GM19395 (cell line): ENCODE results near the gene GLI3.
A peak's percentile ranks its signal among the peaks of the same experiment; 100 is the strongest.

Experiments used
- ATAC-seq: cut with Tn5 transposase; IDR thresholded peaks from one replicate; pipeline ENCODE4 v1.9.1; 2021; ENCODE audit warnings: mild to moderate bottlenecking, moderate library complexity; ENCODE audit not compliant: unreplicated experiment

The GLI3 gene

DNA sequence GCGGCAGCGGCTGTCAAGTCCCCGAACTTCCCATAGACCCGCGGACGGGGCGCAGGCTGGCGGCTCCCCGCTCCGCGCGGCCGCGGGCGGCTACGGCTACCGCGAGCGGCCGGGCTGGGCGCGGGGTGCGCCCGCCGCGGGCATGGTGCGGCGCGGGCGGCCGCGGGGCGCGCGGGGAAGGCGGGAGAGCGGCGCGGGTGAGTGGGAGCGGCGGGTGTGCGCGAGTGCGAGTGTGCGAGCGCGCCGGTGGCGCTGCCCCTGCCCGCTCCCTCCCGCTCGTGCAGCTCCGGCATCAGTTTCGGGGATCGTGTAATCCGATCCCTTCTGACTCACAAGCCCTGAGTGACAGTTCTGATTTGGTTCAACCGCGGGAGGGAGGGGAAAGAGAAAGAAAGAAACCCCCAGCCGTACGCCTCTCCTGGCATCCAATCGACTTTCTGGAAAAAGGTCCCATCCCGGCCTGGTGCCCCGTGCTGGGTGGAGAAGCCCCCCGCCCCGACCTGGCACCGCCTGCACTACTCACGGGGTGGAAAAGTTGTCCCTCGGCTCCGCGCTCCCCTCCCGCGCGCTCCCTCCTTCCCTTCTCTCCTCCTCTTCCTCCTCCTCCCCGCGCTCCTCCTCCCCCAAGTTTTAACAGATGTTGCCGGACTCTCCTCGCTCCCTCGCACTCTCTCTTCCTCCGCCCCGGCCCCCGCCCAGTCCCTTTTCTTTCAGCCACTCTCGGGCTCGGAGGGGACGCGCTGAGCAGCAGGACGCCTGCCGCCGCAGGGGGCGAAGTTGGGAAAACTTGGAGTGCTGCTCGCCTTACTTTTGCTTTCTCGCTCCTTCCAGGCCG is at the start of gene GLI3:
Gene GLI3 (minus strand): TSS at position 234 of the 835 bp plus-strand sequence. CDS start 13,956 bp downstream, outside the sequence.
- peak; percentile 79 for ATAC-seq

DNA sequence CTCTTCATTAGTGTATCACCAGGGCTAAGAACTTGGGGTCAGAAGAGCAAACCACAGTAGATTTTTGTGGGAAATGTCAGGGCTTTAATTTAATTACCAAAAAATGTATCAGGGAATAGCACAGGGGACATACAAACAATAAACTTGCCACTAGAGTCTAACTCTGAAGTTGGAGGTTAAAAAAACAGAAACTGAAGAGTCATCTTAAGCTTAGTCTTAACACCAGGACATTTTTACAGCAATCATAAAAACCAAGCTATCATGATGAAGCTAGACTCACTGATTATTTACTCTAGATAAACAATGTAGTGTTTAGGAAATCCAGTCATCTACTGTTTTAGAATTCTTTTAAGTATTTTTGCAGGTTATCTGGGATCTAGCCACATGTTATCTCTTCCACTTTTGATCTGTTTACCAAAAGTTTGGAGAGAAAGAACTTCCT is 48.4 kb upstream of the GLI3 start:
- ATAC-seq, result no peak

DNA sequence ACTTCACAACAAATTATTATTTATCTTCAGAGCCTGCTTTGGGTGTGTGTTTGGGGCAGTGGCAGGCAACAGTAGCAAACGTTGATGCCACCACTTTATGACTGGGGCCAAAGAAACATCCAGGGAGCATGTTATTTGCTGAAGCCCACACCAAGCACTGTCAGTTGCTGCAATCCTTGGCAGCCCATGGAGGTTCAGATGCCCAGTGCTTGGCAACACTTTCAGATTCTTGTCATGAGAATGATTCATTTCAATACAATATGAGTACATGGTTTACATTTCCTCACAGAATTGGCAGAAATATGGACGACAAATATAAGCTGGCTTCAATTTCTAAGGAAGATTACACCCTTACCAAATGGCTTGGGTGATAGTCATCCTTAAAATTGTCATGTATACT is 46.5 kb upstream of the GLI3 start:
- no peak for ATAC-seq

DNA sequence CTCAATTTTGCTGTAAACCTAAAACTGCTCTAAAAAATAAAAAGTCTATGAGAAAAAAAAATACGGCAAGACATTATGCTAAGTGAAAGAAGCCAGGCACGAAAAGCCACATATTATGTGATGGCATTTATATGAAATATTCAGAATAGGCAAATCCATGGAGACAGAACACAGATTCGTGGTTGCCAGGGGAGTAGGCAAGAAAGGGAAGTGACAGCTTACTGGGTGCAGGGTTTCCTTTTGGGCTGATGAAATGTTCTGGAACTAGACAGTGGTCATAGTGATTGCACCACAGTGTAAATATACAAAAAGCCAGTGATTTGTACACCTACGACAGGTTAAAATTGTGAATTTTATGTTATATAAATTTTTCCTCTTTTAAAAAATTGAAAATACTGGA is 41.3 kb upstream of the GLI3 start:
- no peak for ATAC-seq

DNA sequence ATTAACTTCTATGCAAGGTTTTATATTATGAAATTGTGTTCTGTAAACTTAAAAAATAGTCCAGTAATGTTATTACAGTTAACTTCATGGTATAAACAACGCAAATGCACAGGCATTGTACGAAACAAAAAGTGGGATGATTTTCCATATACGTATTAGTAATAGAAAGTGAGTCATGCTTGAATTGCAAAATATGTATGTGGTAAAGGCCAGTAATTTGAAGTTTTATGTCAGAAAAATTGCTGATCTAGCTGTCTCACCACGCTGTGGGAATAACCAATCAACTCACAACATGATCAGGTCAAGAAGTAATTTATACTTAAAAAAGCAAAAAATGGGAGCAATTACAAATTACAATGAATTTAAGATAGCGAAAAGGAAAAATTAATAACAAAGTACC is 37.0 kb upstream of the GLI3 start:
- no peak for ATAC-seq

DNA sequence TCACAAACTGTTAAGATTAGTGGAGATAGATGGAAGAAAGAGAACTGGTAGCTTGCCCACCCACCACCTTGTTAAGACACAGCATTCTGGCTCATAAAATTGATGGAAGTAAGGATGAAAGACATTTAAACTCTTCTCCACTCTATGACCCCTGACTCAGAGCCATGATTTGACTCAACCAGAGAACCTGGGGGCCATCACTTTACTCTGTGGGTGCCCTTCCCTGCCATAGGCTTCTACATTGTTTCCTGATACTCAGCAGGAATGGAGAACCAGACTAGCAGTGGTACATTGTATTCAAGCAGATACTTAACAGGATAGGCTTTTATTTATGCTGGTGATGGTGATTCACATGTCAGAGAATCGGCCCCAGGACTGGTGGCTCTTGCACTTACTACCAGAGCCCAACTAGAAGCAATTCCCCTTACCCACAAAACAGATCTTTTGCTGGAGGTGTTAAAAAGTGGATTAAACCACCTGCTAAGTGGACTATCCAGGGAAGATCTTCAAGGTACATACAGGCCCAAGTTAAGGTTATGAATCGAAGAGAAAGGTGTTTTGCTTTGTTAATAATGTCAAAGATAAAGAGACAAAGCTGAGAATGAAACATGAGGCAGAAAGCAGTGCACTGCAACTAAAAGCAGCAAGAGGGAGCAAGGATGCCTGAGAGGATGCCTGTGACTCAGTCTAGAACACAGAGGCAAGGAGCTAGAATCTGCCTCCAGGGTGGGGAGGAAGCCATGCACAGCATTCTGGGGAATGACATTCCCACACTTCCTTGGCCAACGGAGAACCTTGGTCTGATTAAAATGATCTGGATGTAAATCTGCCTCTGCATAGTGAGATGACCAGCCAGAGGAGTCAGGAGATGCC is 36.0 kb upstream of the GLI3 start:
- ATAC-seq, result no peak

DNA sequence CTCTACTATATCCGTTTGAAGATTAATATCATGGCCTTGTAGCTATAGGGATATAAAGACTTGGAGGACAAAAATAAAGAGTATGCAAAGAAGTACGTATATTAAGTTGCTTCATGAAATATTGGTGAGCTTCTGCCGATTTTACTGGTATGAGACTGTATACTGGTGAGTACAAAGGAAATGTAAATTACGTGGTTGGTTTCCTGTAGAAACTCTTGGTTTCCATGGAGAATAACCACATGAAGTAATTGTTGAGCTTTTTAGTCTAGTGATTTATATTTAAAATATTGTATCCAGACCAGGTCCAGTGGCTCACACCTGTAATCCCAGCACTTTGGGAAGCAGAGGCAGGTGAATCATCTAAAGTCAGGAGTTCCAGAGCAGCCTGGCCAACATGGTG is 32.2 kb upstream of the GLI3 start:
- ATAC-seq, result no peak

DNA sequence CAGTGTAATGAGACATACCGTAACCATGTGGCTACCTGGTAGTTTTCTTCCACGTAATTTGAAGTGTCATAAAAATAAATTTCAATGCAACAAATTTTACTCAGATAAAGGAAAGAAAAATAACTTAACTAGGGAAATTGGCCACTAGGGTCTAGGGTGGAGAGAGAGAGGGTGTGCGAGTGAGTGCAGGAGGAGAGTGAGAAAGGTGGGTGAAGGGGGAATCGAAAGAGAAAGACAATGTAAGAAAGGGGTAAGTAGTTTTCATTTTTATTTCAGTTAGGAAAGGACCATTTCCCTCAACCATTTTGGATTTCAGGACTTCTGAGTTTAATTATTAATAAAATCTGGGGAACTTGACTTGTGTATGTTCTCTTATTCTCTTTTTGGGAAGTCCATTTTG is 27.7 kb upstream of the GLI3 start:
- no peak for ATAC-seq

DNA sequence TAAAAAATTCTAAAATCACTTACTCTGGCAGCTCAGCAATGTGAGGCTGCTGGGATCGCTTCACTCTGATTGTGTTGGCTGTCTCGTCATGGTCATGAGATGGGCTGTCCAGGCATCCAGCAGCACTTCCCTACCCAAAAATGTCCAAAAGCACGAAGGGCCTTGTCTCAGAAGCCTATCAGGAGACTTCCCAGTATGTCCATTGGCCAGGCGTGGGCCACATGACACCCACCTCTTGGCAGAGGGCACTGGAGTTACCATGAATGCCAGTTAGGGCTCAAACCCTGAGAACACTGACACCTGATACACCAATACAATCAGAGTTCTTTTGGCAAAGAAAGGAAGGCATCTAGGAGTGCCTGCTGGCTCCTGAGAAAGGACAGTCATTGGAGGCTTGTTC is 27.0 kb upstream of the GLI3 start:
- ATAC-seq, result no peak

DNA sequence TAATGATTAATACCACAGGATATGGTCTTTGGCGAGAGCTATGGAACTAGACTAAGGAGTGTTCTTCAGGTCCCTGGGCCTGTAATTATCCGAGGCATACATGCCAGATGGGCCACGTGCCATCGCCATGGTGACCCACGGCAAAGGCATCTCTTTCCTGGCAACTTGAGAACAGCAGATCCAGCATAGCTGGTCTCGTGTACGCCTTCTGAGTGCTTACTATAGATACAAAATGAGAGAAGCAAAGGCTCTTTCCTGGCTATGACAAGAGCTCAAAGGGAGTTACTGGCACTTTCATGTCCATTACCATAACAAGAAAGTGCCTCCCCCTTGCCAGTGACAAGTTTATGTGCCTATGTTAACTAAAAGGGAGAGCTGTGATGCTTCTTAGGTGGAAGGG is 26.0 kb upstream of the GLI3 start:
- no peak for ATAC-seq

DNA sequence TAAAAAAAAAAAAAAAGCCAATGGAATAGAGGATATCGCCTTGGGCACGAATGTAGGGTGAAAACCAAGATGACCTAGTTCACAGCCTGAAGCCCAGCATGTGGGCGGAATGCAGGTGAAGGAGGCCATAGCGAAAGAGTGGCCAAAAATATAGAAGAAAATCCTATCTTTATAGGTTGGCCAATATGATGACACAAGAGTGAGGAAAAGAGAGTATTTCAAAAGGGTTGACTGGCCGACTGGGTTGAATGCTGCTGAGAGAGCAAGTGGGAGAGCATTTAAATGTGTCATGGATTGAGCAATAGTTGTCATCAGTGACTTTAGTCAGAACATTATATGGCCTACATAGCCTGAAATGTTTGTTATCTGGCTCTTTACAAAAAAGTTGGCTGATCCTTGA is 17.2 kb upstream of the GLI3 start:
- no peak for ATAC-seq

DNA sequence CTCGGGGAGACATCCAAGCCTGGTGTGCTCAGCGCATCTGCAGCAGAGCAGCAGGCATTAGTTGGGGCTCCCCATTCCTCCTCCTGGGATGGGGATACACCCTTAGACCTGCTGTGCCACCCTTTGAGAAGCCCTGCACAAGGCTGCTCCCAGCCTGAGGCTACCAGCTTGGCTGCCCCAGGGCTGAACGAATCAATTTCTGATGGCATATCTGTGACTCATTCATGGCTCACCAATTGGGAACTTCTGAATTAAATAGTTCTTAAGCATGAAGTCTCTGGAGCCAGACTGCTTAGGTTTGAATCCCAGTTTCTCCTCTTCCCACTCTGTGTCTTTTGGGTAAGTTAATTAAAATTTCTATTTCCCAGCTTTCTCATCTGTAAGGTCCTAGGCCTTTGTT is 16.3 kb upstream of the GLI3 start:
- no peak for ATAC-seq

DNA sequence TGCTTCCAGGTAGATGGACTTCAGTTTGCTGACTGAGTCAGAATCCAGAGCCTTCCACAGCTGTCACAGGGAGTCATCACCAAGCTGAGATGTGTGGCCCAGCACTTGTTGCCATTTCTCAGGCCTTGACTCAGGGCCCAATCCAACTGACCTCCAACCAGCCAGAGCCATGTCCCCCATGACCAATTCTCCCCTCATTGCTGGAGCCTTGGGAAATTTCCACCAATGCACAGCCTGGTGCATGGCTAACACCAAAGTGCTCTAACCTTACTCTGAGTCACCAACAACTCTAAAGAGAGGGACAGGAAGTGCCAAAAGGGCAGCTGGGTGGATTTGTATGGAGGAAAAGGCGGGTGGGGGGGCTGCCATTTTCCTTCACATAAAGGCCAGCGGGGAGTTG is 13.4 kb upstream of the GLI3 start:
- no peak for ATAC-seq

DNA sequence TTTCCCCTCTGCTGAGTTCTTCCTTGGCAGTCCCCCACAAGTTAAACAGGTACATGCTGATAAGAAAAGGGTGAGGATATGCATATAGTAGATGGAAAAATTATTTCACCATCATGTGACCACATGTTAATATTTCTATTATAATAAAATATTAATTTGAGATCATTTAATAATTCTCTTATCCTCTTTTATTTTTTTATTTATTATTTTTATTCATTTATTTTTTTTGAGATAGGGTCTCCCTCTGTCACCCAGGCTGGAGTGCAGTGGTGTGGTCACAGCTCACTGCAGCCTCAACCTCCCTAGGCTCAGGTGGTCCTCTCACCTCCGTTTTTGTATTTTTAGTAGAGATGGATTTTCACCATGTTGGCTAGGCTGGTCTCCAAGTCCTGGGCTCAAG is 11.6 kb upstream of the GLI3 start:
- no peak for ATAC-seq

DNA sequence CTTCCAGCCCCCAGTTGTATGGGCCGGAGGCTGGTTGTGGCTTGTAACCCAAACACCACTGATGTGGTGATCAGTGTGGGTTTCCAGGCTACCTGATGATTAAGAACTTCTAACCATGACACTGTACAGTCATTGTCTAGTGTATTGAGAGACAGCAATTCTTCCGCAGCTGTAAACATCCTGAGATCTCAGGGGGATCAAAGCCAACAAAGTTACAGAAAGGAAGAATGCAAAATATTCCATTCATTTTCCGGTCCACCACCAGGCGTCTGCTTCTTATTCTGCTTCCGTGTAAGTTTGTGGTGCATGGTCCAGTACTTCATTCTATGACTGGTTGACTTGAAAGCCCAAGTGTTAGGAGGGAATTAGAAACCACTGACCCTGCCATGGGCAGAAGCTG is 10.3 kb upstream of the GLI3 start:
- ATAC-seq, result no peak

DNA sequence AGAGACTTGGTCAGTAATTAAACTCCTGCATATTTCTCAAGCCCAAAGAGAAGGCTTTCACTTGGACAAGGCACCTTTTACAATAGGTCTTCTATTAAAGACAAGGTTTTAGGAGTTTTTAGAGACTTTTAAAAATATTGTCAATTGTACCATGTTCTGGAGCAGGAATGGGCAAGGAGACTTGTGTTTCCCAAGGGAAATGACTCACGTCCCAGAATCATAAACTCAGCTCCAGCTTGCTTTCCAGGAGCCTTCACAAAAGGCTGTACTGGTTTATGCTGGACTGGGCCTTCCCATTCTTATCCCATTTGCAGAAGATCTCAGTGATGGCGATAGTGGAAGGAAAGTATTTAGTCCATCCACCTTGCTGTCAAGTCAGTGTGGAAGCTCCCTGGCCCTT is 7.8 kb upstream of the GLI3 start:
- ATAC-seq, result no peak

DNA sequence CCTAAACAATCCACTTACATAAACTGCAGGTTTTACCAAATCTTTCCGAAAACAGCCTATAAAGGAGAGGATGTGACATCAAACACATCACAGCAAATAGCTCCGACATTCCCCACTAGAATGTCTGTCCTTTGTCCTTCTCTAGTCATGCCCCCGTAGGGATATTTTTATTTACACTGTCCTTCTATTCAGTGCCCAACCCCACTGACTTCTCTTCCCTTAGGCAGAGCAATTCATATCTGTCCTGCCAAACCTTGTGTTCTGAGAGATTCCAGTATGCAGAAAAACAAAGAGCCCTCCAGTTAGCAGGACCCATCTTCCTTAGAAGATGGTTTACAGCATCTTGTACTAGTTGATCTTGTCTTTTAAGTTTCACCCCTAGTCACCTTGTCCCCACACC is 5.4 kb upstream of the GLI3 start:
- no peak for ATAC-seq

DNA sequence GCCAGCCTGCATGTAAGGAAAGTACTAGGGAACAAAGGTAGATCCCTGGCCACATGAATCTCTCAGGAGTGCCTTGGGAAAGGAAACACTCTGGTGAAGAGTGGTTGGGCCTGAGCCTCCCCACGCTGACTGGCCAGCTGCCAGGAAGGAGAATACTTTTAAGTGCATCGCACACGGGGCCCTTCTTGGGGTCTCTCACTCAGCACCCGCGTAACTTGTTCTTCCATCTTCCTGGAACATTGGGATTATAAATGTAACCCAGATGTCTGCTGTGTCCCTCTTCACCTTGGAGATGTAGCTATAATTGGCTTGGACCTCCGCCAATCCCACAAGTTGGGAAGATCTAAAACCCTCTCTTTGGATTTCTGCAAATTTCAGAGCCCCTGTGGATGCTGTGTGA is 4.4 kb upstream of the GLI3 start:
- no peak for ATAC-seq

DNA sequence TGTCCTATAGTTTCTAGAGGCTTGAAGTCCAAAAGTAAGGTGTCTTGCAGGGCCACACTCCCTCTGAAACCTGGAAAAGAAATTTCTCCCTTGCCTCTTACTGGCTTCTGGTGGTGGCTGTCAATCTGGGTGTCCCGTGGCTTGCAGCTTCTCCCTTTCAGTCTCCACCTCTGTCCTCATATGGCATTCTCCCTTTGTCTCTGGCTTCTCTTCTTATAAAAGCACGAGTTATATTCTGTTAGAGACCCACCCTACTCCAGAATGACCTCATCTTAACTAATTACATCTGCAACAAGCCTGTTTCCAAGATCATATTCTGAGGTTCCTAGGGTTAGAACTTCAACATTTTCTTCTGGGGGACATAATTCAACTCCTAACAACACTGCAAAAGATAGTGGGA is 3.4 kb upstream of the GLI3 start:
- no peak for ATAC-seq

DNA sequence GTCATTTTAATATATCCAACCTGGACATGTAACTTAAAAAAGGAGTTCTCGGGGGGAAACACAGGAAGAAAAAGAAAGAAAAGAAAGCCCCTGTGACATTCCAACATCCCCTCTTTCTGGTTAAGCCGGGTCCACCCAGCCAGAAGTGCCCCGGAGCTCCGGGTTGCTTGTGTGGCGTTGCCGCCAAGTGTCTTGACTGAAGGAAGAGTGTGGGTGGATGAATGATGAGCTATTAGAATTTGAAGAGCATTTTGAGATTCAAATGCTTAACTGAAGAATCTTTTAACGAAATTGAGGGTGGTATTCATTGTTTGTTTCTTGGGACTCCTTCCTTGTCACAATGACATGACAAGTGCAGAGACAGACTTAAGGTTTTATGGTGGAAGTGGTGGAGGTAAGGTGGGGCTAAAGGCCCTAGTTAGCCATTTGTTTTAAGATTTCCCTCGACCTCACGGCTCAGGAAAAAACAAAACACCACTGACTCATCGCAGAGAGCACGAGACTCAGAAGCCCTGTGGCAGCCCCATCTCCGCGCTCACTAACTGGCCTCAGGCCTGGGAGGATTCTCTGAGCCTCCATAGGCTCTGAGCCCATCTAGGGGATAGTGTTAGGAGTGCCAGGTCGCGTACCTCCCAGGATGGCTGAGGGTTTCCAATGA is 1.8 kb upstream of the GLI3 start:
- no peak for ATAC-seq

DNA sequence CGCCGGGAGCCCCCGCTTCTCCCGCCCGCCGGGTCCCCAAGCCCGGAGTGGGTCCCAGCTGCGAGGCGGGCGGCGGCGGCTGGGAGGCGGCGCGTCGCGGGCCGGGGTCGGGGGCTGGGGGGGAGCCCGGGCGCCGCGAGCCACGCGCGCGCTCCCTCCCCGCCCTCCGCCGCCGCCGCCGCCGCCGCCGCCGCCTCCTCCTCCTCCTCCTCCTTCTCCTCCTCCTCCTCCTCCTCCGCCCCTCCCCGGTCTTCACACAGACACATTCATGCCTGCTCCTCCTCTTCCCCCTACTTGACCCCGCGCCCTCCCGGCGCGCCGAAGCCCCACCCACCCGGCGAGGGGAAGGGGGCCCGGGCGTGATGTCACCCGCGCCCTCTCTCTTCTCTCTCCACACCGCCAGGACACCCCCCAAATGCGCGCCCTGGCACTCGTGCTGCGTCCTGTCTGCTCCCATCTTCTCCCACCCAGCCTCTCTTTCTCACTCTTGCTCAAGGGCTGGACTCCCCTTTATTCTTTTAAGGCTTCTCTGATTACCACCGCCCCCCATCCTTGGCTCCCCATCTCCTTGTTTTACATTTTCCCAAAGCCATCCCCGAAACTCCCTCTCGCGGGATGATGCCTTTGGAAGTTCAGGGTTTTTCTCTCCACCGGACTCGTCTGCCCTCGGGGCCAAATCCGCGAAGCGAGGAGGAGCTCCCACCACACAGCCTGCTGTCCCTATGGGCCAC is 967 bp upstream of the GLI3 start:
- ATAC-seq, result no peak
